ENCODE measurements around the gene KIF26A. TPM values are rescaled to one million over a fixed set of nuclear protein-coding genes. Genes with fewer than 3 reads are reported as not detected.

The KIF26A gene
- polyA plus RNA-seq, 1 of the 3 experiments (the other 2 are of a cell fraction) = 1.7 TPM

- Histone ChIP-seq H3K36me3 (replicated peaks in 1 of 2; ENCODE audit: control insufficient read depth in 1 of 2, insufficient read depth in 2 of 2, low read length in 1 of 2) (no peaks in the 10 kb centered on the region), H2AFZ (ENCODE audit: low read depth) (no peak overlapping the region), H3K9ac (no peak overlapping the region), H3F3A (replicated peaks; ENCODE audit: insufficient read depth) (no peaks in the 10 kb centered on the region), H3K9me2 (no peaks in the 10 kb centered on the region), H3K4me2 (no peak overlapping the region), H3K9me3 (no peaks in the 10 kb centered on the region), H3K4me3 (ENCODE audit: low read depth in 2 of 2, low read length in 1 of 2) (no peak overlapping the region), H3K79me2 (ENCODE audit: insufficient read depth) (no peaks in the 10 kb centered on the region), H4K20me1 (ENCODE audit: insufficient read depth) (no peaks in the 10 kb centered on the region), H3K27ac (ENCODE audit: low read depth in 2 of 2, low read length in 1 of 2) (no peak overlapping the region), H3K4me1 (ENCODE audit: control insufficient read depth in 1 of 2, insufficient read depth in 2 of 2, low read depth in 1 of 2, low read length in 1 of 2) (peaks cover 0 to 58% of the 10 kb centered on the region in 2 experiments; a peak in 1 of 4 replicates), H3K27me3 (ENCODE audit: insufficient read depth) (no peaks in the 10 kb centered on the region)
- 75% methylated on average over 18 of the region's 23 CpGs for WGBS (ENCODE audit: low lambda C conversion rate)
- CTCF ChIA-PET = interaction anchor here (0.9 to 2.0 kb wide), 4 partner anchors 14 to 402 kb away, joined by 3 to 7 read pairs (median 5); no protein-coding TSS in a partner anchor
- no peak for DNase-seq
- TF ChIP-seq FOXM1 (IDR thresholded peaks at IDR 0.05; ENCODE audit: low read depth) (no peak), FOXJ3 (CRISPR knock-in tag; IDR thresholded peaks at IDR 0.05) (no peak), CTCF (IDR thresholded peaks at IDR 0.05) (no peak), MEF2A (IDR thresholded peaks at IDR 0.05; ENCODE audit: borderline replicate concordance, low read depth) (no peak), EP300 (IDR thresholded peaks at IDR 0.05; ENCODE audit: borderline replicate concordance in 1 of 2, low read depth in 1 of 2, low read length in 1 of 2) (no peak), NFIC (IDR thresholded peaks at IDR 0.05; ENCODE audit: borderline replicate concordance) (no peak), JUND (IDR thresholded peaks at IDR 0.05) (no peak), EZH2phosphoT487 (IDR thresholded peaks at IDR 0.05; ENCODE audit: borderline replicate concordance, low read depth) (no peak), IRF3 (IDR thresholded peaks at IDR 0.05; ENCODE audit: low read depth, low read length) (no peak), GATA2 (CRISPR knock-in tag; IDR thresholded peaks at IDR 0.05) (no peak), MAX (IDR thresholded peaks at IDR 0.05; ENCODE audit: low read depth) (no peak), RXRA (IDR thresholded peaks at IDR 0.05; ENCODE audit: borderline replicate concordance, low read depth) (no peak), PBX3 (IDR thresholded peaks at IDR 0.05) (no peak), MXI1 (IDR thresholded peaks at IDR 0.05; ENCODE audit: low read depth, low read length) (no peak), YY1 (IDR thresholded peaks at IDR 0.05; ENCODE audit: low read depth) (no peak)
- POLR2A ChIA-PET = no interaction called here
Measured at GRCh38 chr14:104161602-104162367, 23.4 kb downstream of the KIF26A start.

Measured in SK-N-SH (cell line).